Measurements from ENCODE around the gene SLC12A4.

- TF ChIP-seq CTCF (IDR thresholded peaks at IDR 0.05) (no peak), POLR2AphosphoS5 (IDR thresholded peaks at IDR 0.05) (no peak), POLR2A (IDR thresholded peaks at IDR 0.05) (no peak), EP300 (IDR thresholded peaks at IDR 0.05) (no peak)
Measured at GRCh38 chr16:67941469-67942199, 26.8 kb downstream of the SLC12A4 start.

Measured in stomach (tissue), 4 donors.